Peyer's patch (tissue), 4 donors: ENCODE data around the gene STPG1.
A peak's percentile ranks its signal among the peaks of the same experiment; 100 is the strongest.

Experiments
- POLR2A ChIP-seq, 2 donors: fragments of 450-650 bp; IDR thresholded peaks; one replicate each; pipeline ENCODE4 v1.5.1; 2017; ENCODE audit warnings: antibody characterized with exemption in 2 of 2, mild to moderate bottlenecking in 2 of 2, moderate library complexity in 2 of 2
- TF ChIP-seq, protein P1 (sequence below), 6 experiments: fragments of 450-650 bp in 4 of 6; fragments of 200-600 bp in 2 of 6; sonication (generic) in 1 of 6; IDR thresholded peaks; one replicate each; pipeline ENCODE4 v1.5.1; 2017 to 2019; ENCODE audit warnings: antibody characterized with exemption in 6 of 6, mild to moderate bottlenecking in 3 of 6, moderate library complexity in 1 of 6

DNA sequence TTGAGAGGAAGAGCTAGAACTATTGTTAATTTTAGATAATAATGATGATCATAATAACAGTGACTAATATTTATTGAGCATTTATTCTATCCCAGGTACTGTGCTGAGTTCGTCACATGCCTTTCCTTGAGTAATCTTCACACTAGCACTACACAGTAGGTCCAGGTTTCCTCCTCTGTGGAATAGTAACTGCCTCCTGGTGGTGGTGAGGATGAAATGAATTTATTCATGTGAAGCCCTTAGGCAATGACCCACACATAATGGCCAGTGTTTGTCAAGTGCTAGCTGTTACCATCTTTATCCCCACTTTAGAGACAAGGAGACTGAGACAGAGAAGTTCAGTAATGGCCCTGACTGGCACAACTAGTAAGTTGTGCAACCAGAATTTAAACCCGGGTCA lies 7.9 kb upstream of the STPG1 start:
- TF ChIP-seq, protein P1, sequence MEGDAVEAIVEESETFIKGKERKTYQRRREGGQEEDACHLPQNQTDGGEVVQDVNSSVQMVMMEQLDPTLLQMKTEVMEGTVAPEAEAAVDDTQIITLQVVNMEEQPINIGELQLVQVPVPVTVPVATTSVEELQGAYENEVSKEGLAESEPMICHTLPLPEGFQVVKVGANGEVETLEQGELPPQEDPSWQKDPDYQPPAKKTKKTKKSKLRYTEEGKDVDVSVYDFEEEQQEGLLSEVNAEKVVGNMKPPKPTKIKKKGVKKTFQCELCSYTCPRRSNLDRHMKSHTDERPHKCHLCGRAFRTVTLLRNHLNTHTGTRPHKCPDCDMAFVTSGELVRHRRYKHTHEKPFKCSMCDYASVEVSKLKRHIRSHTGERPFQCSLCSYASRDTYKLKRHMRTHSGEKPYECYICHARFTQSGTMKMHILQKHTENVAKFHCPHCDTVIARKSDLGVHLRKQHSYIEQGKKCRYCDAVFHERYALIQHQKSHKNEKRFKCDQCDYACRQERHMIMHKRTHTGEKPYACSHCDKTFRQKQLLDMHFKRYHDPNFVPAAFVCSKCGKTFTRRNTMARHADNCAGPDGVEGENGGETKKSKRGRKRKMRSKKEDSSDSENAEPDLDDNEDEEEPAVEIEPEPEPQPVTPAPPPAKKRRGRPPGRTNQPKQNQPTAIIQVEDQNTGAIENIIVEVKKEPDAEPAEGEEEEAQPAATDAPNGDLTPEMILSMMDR (IDR thresholded peaks at IDR 0.05) = peak in 1 of 6 experiments; percentile 7
- no peak for TF ChIP-seq POLR2A (IDR thresholded peaks at IDR 0.05)
